ENCODE results near the gene AKAP1. TPM values are rescaled to one million over a fixed set of nuclear protein-coding genes. Genes with fewer than 3 reads are reported as not detected.

AKAP1 gene
- total and polyA plus RNA-seq, 9 of the 15 experiments (the other 6 are each of a cell fraction or from before 2014, with no cell fraction given): 12.9 to 63.8 (median 36.4) TPM

DNA sequence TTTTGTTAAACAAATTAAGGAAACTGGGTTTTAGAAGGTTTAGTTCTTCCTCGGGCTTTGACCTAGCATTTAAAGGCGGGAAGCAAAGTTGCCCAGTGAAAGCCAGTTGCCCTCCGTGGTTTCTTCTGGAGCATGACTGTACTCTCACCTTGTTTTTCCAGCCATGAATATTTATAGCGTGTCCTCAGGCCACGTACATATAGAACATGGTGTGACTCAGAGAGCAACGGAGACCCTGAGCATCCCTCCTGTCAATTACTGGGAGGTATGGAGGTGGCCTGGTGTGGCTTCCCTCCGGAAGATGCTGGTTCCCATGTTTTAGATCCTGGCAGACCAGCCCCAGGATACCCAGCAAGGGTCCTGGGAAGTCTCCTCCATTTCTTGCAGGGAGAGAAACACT is 48.4 kb downstream of the AKAP1 start:
- ChIA-PET POLR2A (no interaction called here), CTCF (ENCODE audit: low intra/inter-chr PET ratio) (no interaction called here)
- intact Hi-C loops (cut with micrococcal nuclease) (loop anchor here (5.0 to 10.0 kb wide), 4 partner anchors 109 to 981 kb away; no protein-coding TSS in a partner anchor), in situ Hi-C loops (cut with MboI) (loop anchor here (25.0 kb wide), 1 partner anchor 979 kb away; no protein-coding TSS in a partner anchor)
- Histone ChIP-seq H2AFZ (ENCODE audit: low read depth, low read length) (no peak overlapping the region), H3K27me3 (ENCODE audit: control insufficient read depth in 2 of 2, insufficient read depth in 2 of 2, low read length in 2 of 2) (peaks cover 30 to 40% of the 10 kb centered on the region in 2 experiments), H3K9me3 (replicated peaks; ENCODE audit: control insufficient read depth, insufficient read depth, low read depth, low read length) (no peaks in the 10 kb centered on the region), H3K79me2 (ENCODE audit: control insufficient read depth, insufficient read depth, low read length) (no peaks in the 10 kb centered on the region), H3K4me2 (ENCODE audit: insufficient read depth, low read length) (no peak overlapping the region), H4K20me1 (replicated peaks; ENCODE audit: control insufficient read depth, insufficient read depth, low read length) (no peaks in the 10 kb centered on the region; the same call in 1 of the 2 replicates), H3K27ac (ENCODE audit: extremely low read depth, low read depth, low read length) (no peak overlapping the region), H3K4me3 (no peak overlapping the region), H3K9me1 (ENCODE audit: control insufficient read depth, insufficient read depth, low read length) (no peaks in the 10 kb centered on the region), H3K36me3 (ENCODE audit: control insufficient read depth, insufficient read depth, low read length) (no peaks in the 10 kb centered on the region), H3K4me1 (replicated peaks in 1 of 2; ENCODE audit: control insufficient read depth in 2 of 2, insufficient read depth in 2 of 2, low read length in 2 of 2) (peaks cover 0 to 10% of the 10 kb centered on the region in 2 experiments; a peak in 2 of 5 replicates), H3K9ac (ENCODE audit: insufficient read depth in 1 of 2, low read depth in 2 of 2, low read length in 2 of 2) (no peak overlapping the region)
- BruUV-seq (replicated peaks): no TSS peak
- 3% methylated on average over 7 of the region's 7 CpGs for WGBS (ENCODE audit: insufficient coverage, low coverage, missing lambda C conversion rate)
- ATAC-seq (no peak), FAIRE-seq (peak; percentile 61), DNase-seq (ENCODE audit: extremely low read depth in 1 of 4, low spot score in 3 of 4) (no peak)
- TF ChIP-seq MBD1 (CRISPR knock-in tag; IDR thresholded peaks at IDR 0.05) (no peak), STAT5B (CRISPR knock-in tag; IDR thresholded peaks at IDR 0.05) (no peak), TARDBP (IDR thresholded peaks at IDR 0.05) (no peak), NCOA1 (IDR thresholded peaks at IDR 0.05; ENCODE audit: low read depth) (no peak), UBTF (IDR thresholded peaks at IDR 0.05; ENCODE audit: borderline replicate concordance in 1 of 2, low read depth in 2 of 2, low read length in 2 of 2) (no peak), ZNF165 (CRISPR knock-in tag; IDR thresholded peaks at IDR 0.05; ENCODE audit: borderline replicate concordance) (no peak)
- TF ChIP-seq, protein P1, sequence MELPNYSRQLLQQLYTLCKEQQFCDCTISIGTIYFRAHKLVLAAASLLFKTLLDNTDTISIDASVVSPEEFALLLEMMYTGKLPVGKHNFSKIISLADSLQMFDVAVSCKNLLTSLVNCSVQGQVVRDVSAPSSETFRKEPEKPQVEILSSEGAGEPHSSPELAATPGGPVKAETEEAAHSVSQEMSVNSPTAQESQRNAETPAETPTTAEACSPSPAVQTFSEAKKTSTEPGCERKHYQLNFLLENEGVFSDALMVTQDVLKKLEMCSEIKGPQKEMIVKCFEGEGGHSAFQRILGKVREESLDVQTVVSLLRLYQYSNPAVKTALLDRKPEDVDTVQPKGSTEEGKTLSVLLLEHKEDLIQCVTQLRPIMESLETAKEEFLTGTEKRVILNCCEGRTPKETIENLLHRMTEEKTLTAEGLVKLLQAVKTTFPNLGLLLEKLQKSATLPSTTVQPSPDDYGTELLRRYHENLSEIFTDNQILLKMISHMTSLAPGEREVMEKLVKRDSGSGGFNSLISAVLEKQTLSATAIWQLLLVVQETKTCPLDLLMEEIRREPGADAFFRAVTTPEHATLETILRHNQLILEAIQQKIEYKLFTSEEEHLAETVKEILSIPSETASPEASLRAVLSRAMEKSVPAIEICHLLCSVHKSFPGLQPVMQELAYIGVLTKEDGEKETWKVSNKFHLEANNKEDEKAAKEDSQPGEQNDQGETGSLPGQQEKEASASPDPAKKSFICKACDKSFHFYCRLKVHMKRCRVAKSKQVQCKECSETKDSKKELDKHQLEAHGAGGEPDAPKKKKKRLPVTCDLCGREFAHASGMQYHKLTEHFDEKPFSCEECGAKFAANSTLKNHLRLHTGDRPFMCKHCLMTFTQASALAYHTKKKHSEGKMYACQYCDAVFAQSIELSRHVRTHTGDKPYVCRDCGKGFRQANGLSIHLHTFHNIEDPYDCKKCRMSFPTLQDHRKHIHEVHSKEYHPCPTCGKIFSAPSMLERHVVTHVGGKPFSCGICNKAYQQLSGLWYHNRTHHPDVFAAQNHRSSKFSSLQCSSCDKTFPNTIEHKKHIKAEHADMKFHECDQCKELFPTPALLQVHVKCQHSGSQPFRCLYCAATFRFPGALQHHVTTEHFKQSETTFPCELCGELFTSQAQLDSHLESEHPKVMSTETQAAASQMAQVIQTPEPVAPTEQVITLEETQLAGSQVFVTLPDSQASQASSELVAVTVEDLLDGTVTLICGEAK (IDR thresholded peaks at IDR 0.05): no peak
- TF ChIP-seq, protein P1 (CRISPR knock-in tag; IDR thresholded peaks at IDR 0.05): no peak

All from K562 (cell line).